A673 (cell line): ENCODE data around the gene TMPRSS7. TPM values are rescaled to one million over a fixed set of nuclear protein-coding genes. Genes with fewer than 3 reads are reported as not detected.
A peak's percentile ranks its signal among the peaks of the same experiment; 100 is the strongest.

Experiments used
- BruUV-seq: library from RNA; stranded (reverse); fragments of 400-500 nt; replicated peaks from 2 replicates; lab custom pipeline; 2021; lab: Mats Ljungman, UMichigan
- CTCF ChIA-PET: fragments of 300-600 bp; sonication (Branson Sonifier 250); formaldehyde crosslinking; loops from one replicate; lab custom pipeline; 2022; ENCODE audit warnings: antibody characterized with exemption; lab: Charles Lee
- POLR2A ChIA-PET: fragments of 300-600 bp; sonication (Branson Sonifier 250); formaldehyde crosslinking; loops from one replicate; lab custom pipeline; 2022; ENCODE audit warnings: antibody characterized with exemption; ENCODE audit not compliant: low non-redundant PET; lab: Charles Lee
- DNase-seq: peaks from one replicate; pipeline ENCODE4 v3.0.0-alpha.2; 2015; ENCODE audit warnings: low spot score
- H3K27ac ChIP-seq: fragments of 200-600 bp; sonication (generic); 2 replicates; pipeline ENCODE4 v1.5.1; 2016; ENCODE audit warnings: mixed run types, low read depth, mild to moderate bottlenecking, mixed read lengths, antibody characterized with exemption, low read length; ENCODE audit not compliant: poor library complexity, severe bottlenecking
- H3K27me3 ChIP-seq: fragments of 200-600 bp; sonication (generic); replicated peaks from 2 replicates; pipeline ENCODE4 v1.6.1; 2017; ENCODE audit warnings: mixed run types, low read depth, mild to moderate bottlenecking, mixed read lengths, antibody characterized with exemption, low read length; ENCODE audit not compliant: insufficient read depth, poor library complexity
- H3K36me3 ChIP-seq: fragments of 200-600 bp; sonication (generic); 2 replicates; pipeline ENCODE4 v1.6.1; 2016; ENCODE audit warnings: mixed run types, mild to moderate bottlenecking, mixed read lengths, antibody characterized with exemption, low read length; ENCODE audit not compliant: insufficient read depth, poor library complexity, severe bottlenecking
- H3K4me1 ChIP-seq: fragments of 200-600 bp; sonication (generic); 2 replicates; pipeline ENCODE4 v1.6.1; 2017; ENCODE audit warnings: mixed run types, mild to moderate bottlenecking, mixed read lengths, antibody characterized with exemption, low read length; ENCODE audit not compliant: insufficient read depth, poor library complexity, severe bottlenecking
- H3K4me3 ChIP-seq: fragments of 200-600 bp; sonication (generic); 2 replicates; pipeline ENCODE4 v1.5.1; 2016; ENCODE audit warnings: low read depth, mixed run types, mild to moderate bottlenecking, mixed read lengths, low read length; ENCODE audit not compliant: poor library complexity, severe bottlenecking
- H3K9me3 ChIP-seq: fragments of 200-600 bp; sonication (generic); 2 replicates; pipeline ENCODE4 v1.6.1; 2016; ENCODE audit warnings: mixed run types, low read depth, mild to moderate bottlenecking, mixed read lengths, antibody characterized with exemption, low read length; ENCODE audit not compliant: poor library complexity, severe bottlenecking
- EZH2 ChIP-seq: fragments of 200-600 bp; sonication (generic); IDR thresholded peaks from 2 replicates; pipeline ENCODE4 v1.6.1; 2017; ENCODE audit warnings: borderline replicate concordance, low read depth, mild to moderate bottlenecking, mixed read lengths, antibody characterized with exemption, low read length; ENCODE audit not compliant: poor library complexity, severe bottlenecking
- intact Hi-C: fragments of 100-400 bp; cut with micrococcal nuclease; formaldehyde crosslinking; loops from one replicate; pipeline ENCODE4 v1.10.0; 2022; ENCODE audit not compliant: unreplicated experiment
- total RNA-seq: library from RNA; stranded (reverse); gene quantifications from 2 replicates; pipeline ENCODE4 v1.2.3, GENCODE V29; 2021
- TF ChIP-seq, protein P1 (sequence below): fragments of 300-800, 200-600 bp; sonication (generic); conservative IDR thresholded peaks from 2 replicates; pipeline ENCODE4 v1.5.1; 2017; ENCODE audit warnings: low read depth, mild to moderate bottlenecking, antibody characterized with exemption, low read length, moderate library complexity, mixed read lengths

TMPRSS7 gene
- total RNA-seq, 1 experiment from 2014 or later = not detected

DNA sequence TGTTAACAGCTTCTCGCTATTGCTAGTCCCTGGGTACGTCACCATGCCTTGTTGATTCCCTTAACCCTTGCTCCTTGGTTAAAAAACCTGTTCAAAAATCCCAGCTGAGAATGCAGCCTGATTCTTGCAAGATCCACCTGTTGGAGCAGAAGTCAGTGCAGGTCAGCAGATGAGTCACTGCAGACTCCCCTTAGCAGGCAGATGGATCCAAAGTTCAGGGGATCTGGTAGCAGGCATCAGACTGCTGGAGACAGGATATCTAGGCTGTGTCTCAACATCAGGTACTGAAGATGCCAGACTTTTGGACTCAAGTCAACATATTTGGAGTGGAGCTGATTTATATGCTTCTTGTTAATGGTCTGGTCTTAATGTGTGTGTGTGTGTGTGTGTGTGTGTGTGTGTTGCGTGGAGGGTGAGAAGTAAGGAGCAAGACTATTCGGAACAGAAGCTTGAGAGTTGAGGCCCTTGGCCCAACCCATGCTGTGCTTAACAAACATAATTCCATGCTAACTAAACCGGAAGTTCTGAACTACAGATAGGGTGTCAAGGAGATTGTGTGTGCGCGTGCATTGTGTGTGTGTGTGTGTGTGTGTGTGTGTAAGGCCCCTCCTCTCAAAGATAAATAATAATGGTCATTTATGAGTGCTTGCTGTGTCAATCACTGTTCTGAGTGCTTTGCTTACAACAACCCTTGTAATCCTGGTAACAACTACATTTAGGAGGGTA lies 50.6 kb downstream of the TMPRSS7 start:
- CTCF ChIA-PET = no interaction called here
- Histone ChIP-seq H3K9me3 (no peaks in the 10 kb centered on the region), H3K27me3 (no peaks in the 10 kb centered on the region), H3K27ac (no peak overlapping the region), H3K4me3 (no peak overlapping the region), H3K4me1 (peaks cover under 1% of the 10 kb centered on the region), H3K36me3 (no peaks in the 10 kb centered on the region)
- TF ChIP-seq, protein P1, sequence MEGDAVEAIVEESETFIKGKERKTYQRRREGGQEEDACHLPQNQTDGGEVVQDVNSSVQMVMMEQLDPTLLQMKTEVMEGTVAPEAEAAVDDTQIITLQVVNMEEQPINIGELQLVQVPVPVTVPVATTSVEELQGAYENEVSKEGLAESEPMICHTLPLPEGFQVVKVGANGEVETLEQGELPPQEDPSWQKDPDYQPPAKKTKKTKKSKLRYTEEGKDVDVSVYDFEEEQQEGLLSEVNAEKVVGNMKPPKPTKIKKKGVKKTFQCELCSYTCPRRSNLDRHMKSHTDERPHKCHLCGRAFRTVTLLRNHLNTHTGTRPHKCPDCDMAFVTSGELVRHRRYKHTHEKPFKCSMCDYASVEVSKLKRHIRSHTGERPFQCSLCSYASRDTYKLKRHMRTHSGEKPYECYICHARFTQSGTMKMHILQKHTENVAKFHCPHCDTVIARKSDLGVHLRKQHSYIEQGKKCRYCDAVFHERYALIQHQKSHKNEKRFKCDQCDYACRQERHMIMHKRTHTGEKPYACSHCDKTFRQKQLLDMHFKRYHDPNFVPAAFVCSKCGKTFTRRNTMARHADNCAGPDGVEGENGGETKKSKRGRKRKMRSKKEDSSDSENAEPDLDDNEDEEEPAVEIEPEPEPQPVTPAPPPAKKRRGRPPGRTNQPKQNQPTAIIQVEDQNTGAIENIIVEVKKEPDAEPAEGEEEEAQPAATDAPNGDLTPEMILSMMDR = no peak
- TF ChIP-seq EZH2 = no peak
- POLR2A ChIA-PET = no interaction called here
- BruUV-seq = no TSS peak
- DNase-seq = no peak
- intact Hi-C loops = no loop called here

DNA sequence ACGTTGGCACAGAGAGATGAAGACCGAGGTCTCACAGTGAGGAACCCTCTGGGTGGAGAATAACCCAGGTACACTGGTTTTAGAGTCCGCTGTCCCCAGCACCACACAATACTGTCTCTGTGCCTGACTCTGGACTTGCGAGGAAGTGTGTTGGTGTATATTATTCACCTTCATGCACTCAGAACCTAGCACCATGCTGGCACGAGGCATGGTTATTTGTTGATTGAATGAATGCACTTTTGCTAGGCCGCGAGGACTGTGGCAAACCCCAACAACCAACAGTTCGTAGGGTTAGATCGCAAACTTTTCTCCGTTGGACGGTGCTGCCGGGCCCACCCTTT lies 51.2 kb downstream of the TMPRSS7 start:
- CTCF ChIA-PET = no interaction called here
- Histone ChIP-seq H3K9me3 (no peaks in the 10 kb centered on the region), H3K4me3 (peak overlapping the region; percentile 41), H3K36me3 (no peaks in the 10 kb centered on the region), H3K4me1 (peaks cover 6% of the 10 kb centered on the region), H3K27ac (no peak overlapping the region), H3K27me3 (no peaks in the 10 kb centered on the region)
- POLR2A ChIA-PET = no interaction called here
- no TSS peak for BruUV-seq
- DNase-seq = no peak
- intact Hi-C loops = no loop called here
- TF ChIP-seq, protein P1 = no peak
- TF ChIP-seq EZH2 = no peak

DNA sequence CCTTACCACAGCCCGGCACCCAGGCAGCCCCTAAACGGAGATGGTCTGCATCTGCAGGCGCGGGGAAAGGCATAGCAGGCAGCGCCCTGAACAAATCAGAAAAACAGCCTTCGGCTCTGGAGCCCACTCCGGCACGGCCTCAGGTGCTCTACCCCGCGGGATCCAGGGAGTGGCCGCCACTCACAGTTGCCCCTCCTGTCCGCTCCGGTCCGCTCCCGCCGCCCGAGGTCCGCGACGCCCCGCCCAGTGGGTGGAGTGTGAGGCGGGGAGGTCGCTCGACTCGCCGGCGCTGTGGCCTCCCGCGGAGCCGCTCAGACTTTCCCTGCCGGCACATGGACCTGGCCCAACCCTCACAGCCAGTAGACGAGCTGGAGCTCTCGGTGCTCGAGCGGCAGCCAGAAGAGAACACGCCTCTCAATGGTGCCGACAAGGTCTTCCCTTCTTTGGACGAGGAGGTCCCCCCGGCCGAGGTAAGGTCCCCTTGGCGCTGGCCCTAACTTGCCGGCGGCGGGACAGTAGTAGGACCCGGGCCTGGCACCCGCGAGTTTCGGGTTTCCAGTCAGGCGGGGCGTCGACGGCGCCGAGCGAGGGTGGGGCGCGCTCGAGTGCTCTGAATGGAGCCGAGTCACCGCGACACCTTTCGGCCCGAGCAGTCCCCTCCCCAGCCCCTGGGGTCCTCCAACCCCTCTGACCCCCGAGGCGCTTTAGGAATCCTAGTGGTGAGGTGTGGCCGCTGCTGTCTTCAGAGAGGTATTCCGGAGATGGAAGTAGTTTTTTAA lies 51.7 kb downstream of the TMPRSS7 start, which contains the start of gene C3orf52:
TSS of gene C3orf52 (plus strand) at position 314 of the 779 bp plus-strand sequence. CDS start at position 333, 19 bp downstream.
- DNase-seq = peak; percentile 61
- H3K27ac ChIP-seq = no peak within 1 kb of the TSS
- BruUV-seq = no TSS peak
- CTCF ChIA-PET = no interaction called here
- no peaks in the 10 kb centered on the region for H3K27me3 ChIP-seq
- POLR2A ChIA-PET = no interaction called here
- H3K4me3 ChIP-seq = peak within 1 kb of the TSS; percentile 41
- H3K4me1 ChIP-seq = peaks cover 10% of the 10 kb centered on the region
- no peaks in the 10 kb centered on the region for H3K9me3 ChIP-seq
- H3K36me3 ChIP-seq = no peaks in the 10 kb centered on the region
- intact Hi-C loops = no loop called here
- TF ChIP-seq EZH2 = no peak
- TF ChIP-seq, protein P1 = no peak
